Liver (tissue), 9 donors: ENCODE data around the gene PCYOX1L. TPM values are rescaled to one million over a fixed set of nuclear protein-coding genes. Genes with fewer than 3 reads are reported as not detected.

Source experiments
- DNase-seq: peaks from one replicate; pipeline ENCODE4 v3.0.0-alpha.2; 2017; ENCODE audit warnings: low spot score
- H3K27ac ChIP-seq, 2 donors: one replicate each; pipeline ENCODE4 v1.7.0; 2013; ENCODE audit warnings: inconsistent platforms in 2 of 2, low read length in 2 of 2, control low read depth in 1 of 2, low read depth in 1 of 2, mild to moderate bottlenecking in 1 of 2
- H3K27me3 ChIP-seq, 4 donors: one replicate each; pipeline versions ENCODE4 v1.6.1 to v1.7.0; 2013; ENCODE audit warnings: low read length in 3 of 4, inconsistent platforms in 1 of 4, mild to moderate bottlenecking in 1 of 4, moderate library complexity in 1 of 4; ENCODE audit not compliant: control insufficient read depth in 4 of 4, insufficient read depth in 4 of 4
- H3K36me3 ChIP-seq, 4 donors: one replicate each; pipeline versions ENCODE4 v1.6.1 to v1.7.0; 2013; ENCODE audit warnings: low read length in 3 of 4, mild to moderate bottlenecking in 3 of 4, low read depth in 1 of 4, moderate library complexity in 1 of 4; ENCODE audit not compliant: control insufficient read depth in 4 of 4, insufficient read depth in 3 of 4
- H3K4me1 ChIP-seq, 4 donors: one replicate each; pipeline versions ENCODE4 v1.6.1 to v1.7.0; 2013; ENCODE audit warnings: low read length in 3 of 4, mild to moderate bottlenecking in 3 of 4, moderate library complexity in 1 of 4; ENCODE audit not compliant: control insufficient read depth in 4 of 4, insufficient read depth in 4 of 4
- H3K4me3 ChIP-seq, 3 donors: one replicate each; pipeline versions ENCODE4 v1.6.1 to v1.7.0; 2013; ENCODE audit warnings: low read length in 3 of 3, control low read depth in 1 of 3, low read depth in 1 of 3, mild to moderate bottlenecking in 1 of 3
- H3K9ac ChIP-seq, 2 donors: one replicate each; pipeline ENCODE4 v1.7.0; 2013; ENCODE audit warnings: low read length in 2 of 2, mild to moderate bottlenecking in 2 of 2, moderate library complexity in 2 of 2, control low read depth in 1 of 2, low read depth in 1 of 2
- H3K9me3 ChIP-seq, 4 donors: one replicate each; pipeline versions ENCODE4 v1.6.1 to v1.7.0; 2013; ENCODE audit warnings: low read length in 3 of 4; ENCODE audit not compliant: control insufficient read depth in 4 of 4
- EGR1 ChIP-seq, 2 donors: IDR thresholded peaks; 2 replicates each; pipeline ENCODE4 v1.6.1; 2016 to 2018; ENCODE audit warnings: antibody characterized with exemption in 2 of 2, low read depth in 2 of 2
- FOXA1 ChIP-seq: IDR thresholded peaks from 2 replicates; pipeline ENCODE4 v1.6.1; 2016; ENCODE audit warnings: antibody characterized with exemption
- FOXA2 ChIP-seq: IDR thresholded peaks from 2 replicates; pipeline ENCODE4 v1.6.1; 2016; ENCODE audit warnings: antibody characterized with exemption
- GABPA ChIP-seq, 2 donors: IDR thresholded peaks in 1 of 2; conservative IDR thresholded peaks in 1 of 2; 2 replicates each; pipeline ENCODE4 v1.6.1; 2016; ENCODE audit warnings: antibody characterized with exemption in 2 of 2, mild to moderate bottlenecking in 1 of 2, moderate library complexity in 1 of 2
- HNF4A ChIP-seq, 2 donors: conservative IDR thresholded peaks; 2 replicates each; pipeline ENCODE4 v1.6.1; 2016; ENCODE audit warnings: antibody characterized with exemption in 2 of 2, mild to moderate bottlenecking in 2 of 2
- HNF4G ChIP-seq: IDR thresholded peaks from 2 replicates; pipeline ENCODE4 v1.6.1; 2016; ENCODE audit warnings: antibody characterized with exemption
- JUND ChIP-seq, 2 donors: IDR thresholded peaks; 2 replicates each; pipeline ENCODE4 v1.6.1; 2016; ENCODE audit warnings: antibody characterized with exemption in 2 of 2
- RAD21 ChIP-seq, 2 donors: IDR thresholded peaks; 2 replicates each; pipeline ENCODE4 v1.6.1; 2016; ENCODE audit warnings: antibody characterized with exemption in 2 of 2, mild to moderate bottlenecking in 2 of 2
- RXRA ChIP-seq, 2 donors: IDR thresholded peaks; 2 replicates each; pipeline ENCODE4 v1.6.1; 2017 to 2018; ENCODE audit warnings: antibody characterized with exemption in 2 of 2, mild to moderate bottlenecking in 1 of 2
- SP1 ChIP-seq: IDR thresholded peaks from 2 replicates; pipeline ENCODE4 v1.6.1; 2018; ENCODE audit warnings: antibody characterized with exemption, mild to moderate bottlenecking
- TAF1 ChIP-seq: conservative IDR thresholded peaks from 2 replicates; pipeline ENCODE4 v1.6.1; 2016; ENCODE audit warnings: antibody characterized with exemption, mild to moderate bottlenecking
- YY1 ChIP-seq: IDR thresholded peaks from 2 replicates; pipeline ENCODE4 v1.6.1; 2016; ENCODE audit warnings: antibody characterized with exemption, mild to moderate bottlenecking
- WGBS: extraction: QIAGEN DNeasy Blood & Tissue Kit; methylation state at CpG from one replicate; pipeline ENCODE4 v1.1.7; 2013; 5-methylcytosine and 5-hydroxymethylcytosine counted together
- polyA plus RNA-seq, 2 donors: library from polyadenylated mRNA; stranded (reverse) in 1 of 2; unstranded in 1 of 2; fragments of 200-250 nt in 1 of 2; fragments of >200 nt in 1 of 2; fragmentation: Nextera tagmentation in 1 of 2; extraction: Ambion mirVana in 1 of 2; gene quantifications; one replicate each; pipeline versions ENCODE4 v1.2.1 to v1.2.3, GENCODE V29; 2013 to 2015
- total RNA-seq, 2 donors: library from RNA; depleted of rRNA; stranded (reverse); fragments of >200 nt; gene quantifications; one replicate each; pipeline ENCODE4 v1.2.3, GENCODE V29; 2014
- TF ChIP-seq, protein P1 (sequence below): IDR thresholded peaks from 2 replicates; pipeline ENCODE4 v1.6.1; 2016; ENCODE audit warnings: antibody characterized with exemption
- TF ChIP-seq, protein P2 (sequence below): fragments of 150-350 bp; IDR thresholded peaks from 2 replicates; pipeline ENCODE4 v1.5.1; 2017; ENCODE audit warnings: improper control_type of control experiment, low read depth, low read length; ENCODE audit not compliant: missing input control
- TF ChIP-seq, protein P3 (sequence below): IDR thresholded peaks from 2 replicates; pipeline ENCODE4 v1.6.1; 2016; ENCODE audit warnings: antibody characterized with exemption
- donor health status: healthy.
- donor health status: healthy.
- donor health status: healthy.
- donor health status: healthy.
- donor health status: healthy.

Gene PCYOX1L
- total and polyA plus RNA-seq, 4 donors, result 0.47 to 4.4 (median 1.1) TPM

DNA sequence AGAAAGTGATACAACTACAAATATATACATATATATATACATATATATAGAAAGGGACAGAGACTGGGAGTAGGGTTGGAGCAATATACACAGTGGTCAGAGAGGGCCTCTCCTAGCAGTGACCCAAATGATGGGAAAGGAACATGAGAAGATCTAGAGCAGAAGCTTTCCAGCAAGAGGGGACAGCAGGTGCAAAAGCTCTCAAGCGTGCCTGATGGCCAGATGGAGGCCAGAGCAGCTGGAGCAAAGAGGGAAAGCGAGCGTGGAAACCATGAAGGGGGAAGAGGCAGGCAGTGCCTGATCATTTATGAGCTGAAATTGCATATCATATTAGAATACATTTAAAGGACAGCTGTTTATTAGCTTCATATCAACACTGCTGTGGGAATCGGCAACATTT, 20.1 kb upstream of the PCYOX1L start:
- no peak overlapping the region for H3K4me3 ChIP-seq
- 94% methylated on average over 4 of the region's 4 CpGs for WGBS

DNA sequence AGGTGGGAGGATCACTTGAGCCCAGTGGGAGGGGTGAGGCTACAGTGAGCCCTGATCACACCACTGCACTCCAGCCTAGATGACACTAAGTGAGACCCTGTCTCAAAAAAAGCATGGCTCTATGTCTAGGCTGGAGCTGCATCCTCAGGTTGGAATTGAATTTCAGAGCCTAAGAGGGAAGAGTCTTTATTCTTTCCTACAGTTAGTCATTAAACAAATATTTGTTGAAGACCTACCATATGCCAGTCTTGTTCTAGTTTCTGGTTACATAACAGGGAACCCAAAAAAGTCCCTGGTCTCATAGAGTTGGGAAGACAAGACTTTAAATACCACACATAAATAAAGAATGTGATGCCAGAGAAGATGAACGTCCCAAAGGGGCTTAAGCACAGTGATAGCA, 19.5 kb upstream of the PCYOX1L start:
- H3K36me3 ChIP-seq, result peaks cover 0 to 1% (median 0%) of the 10 kb centered on the region in 4 donors
- 88% methylated on average over 1 of the region's 1 CpG for WGBS

More for the DNA sequence above, 20.1 kb upstream of the PCYOX1L start:
- DNase-seq, result no peak
- no peaks in the 10 kb centered on the region for H3K27me3 ChIP-seq
- TF ChIP-seq FOXA2, result no peak
- no peak for TF ChIP-seq HNF4G
- TF ChIP-seq RAD21 (IDR thresholded peaks at IDR 0.05), result no peak
- no peak for TF ChIP-seq RXRA (IDR thresholded peaks at IDR 0.05)
- TF ChIP-seq TAF1, result no peak
- no peak for TF ChIP-seq GABPA (IDR thresholded peaks at IDR 0.05 in 1 of 2, conservative IDR thresholded peaks at IDR 0.05 in 1 of 2)
- TF ChIP-seq, protein P1, sequence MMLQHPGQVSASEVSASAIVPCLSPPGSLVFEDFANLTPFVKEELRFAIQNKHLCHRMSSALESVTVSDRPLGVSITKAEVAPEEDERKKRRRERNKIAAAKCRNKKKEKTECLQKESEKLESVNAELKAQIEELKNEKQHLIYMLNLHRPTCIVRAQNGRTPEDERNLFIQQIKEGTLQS, result no peak
- no peak for TF ChIP-seq EGR1 (IDR thresholded peaks at IDR 0.05; ENCODE audit: low read depth in 2 of 2)
- TF ChIP-seq YY1, result no peak
- TF ChIP-seq JUND (IDR thresholded peaks at IDR 0.05), result no peak
- TF ChIP-seq, protein P2, sequence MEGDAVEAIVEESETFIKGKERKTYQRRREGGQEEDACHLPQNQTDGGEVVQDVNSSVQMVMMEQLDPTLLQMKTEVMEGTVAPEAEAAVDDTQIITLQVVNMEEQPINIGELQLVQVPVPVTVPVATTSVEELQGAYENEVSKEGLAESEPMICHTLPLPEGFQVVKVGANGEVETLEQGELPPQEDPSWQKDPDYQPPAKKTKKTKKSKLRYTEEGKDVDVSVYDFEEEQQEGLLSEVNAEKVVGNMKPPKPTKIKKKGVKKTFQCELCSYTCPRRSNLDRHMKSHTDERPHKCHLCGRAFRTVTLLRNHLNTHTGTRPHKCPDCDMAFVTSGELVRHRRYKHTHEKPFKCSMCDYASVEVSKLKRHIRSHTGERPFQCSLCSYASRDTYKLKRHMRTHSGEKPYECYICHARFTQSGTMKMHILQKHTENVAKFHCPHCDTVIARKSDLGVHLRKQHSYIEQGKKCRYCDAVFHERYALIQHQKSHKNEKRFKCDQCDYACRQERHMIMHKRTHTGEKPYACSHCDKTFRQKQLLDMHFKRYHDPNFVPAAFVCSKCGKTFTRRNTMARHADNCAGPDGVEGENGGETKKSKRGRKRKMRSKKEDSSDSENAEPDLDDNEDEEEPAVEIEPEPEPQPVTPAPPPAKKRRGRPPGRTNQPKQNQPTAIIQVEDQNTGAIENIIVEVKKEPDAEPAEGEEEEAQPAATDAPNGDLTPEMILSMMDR, result no peak
- TF ChIP-seq, protein P3, sequence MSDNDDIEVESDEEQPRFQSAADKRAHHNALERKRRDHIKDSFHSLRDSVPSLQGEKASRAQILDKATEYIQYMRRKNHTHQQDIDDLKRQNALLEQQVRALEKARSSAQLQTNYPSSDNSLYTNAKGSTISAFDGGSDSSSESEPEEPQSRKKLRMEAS, result no peak
- no peak overlapping the region for H3K27ac ChIP-seq
- H3K9me3 ChIP-seq, result no peaks in the 10 kb centered on the region
- no peaks in the 10 kb centered on the region for H3K4me1 ChIP-seq
- peaks cover 0 to 1% (median 0%) of the 10 kb centered on the region in 4 donors for H3K36me3 ChIP-seq
- H3K9ac ChIP-seq, result no peak overlapping the region

DNA sequence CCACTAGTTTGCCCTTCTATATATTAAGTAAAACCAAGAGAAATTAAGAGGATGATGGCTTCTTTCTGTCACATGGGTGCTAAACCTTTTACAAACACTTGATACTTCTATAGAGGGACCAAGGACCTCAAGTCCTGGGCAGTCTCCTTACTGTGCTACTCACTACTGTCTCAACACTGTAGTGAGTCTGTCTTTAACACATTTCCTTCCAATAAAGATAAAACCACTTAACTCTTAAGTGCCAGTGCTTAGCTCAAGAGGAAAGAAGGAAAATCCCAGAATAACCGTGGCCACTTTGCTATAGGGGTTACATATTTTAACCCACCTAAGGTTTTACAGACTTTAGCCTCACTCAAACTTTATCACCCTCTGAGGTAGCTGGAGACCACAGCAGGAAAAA, 16.9 kb upstream of the PCYOX1L start:
- Histone ChIP-seq H3K27me3 (no peaks in the 10 kb centered on the region), H3K4me1 (peaks cover under 1 to 13% (median 9%) of the 10 kb centered on the region in 4 donors), H3K9me3 (no peaks in the 10 kb centered on the region), H3K9ac (no peak overlapping the region), H3K27ac (no peak overlapping the region), H3K36me3 (peaks cover 0 to 1% (median 0%) of the 10 kb centered on the region in 4 donors), H3K4me3 (no peak overlapping the region)
- no peak for TF ChIP-seq SP1
- TF ChIP-seq, protein P2, result no peak
- TF ChIP-seq, protein P3, result no peak
- TF ChIP-seq EGR1 (IDR thresholded peaks at IDR 0.05; ENCODE audit: low read depth in 2 of 2), result no peak
- TF ChIP-seq FOXA1, result no peak
- no peak for DNase-seq
- 78% methylated on average over 1 of the region's 1 CpG for WGBS

More for the DNA sequence above, 19.5 kb upstream of the PCYOX1L start:
- Histone ChIP-seq H3K27me3 (no peaks in the 10 kb centered on the region), H3K9me3 (no peaks in the 10 kb centered on the region), H3K4me1 (no peaks in the 10 kb centered on the region), H3K9ac (no peak overlapping the region), H3K27ac (no peak overlapping the region), H3K4me3 (no peak overlapping the region)
- TF ChIP-seq FOXA2, result no peak
- no peak for TF ChIP-seq EGR1 (IDR thresholded peaks at IDR 0.05; ENCODE audit: low read depth in 2 of 2)
- TF ChIP-seq, protein P1, result no peak
- TF ChIP-seq GABPA (IDR thresholded peaks at IDR 0.05 in 1 of 2, conservative IDR thresholded peaks at IDR 0.05 in 1 of 2), result no peak
- no peak for TF ChIP-seq FOXA1
- TF ChIP-seq HNF4A (conservative IDR thresholded peaks at IDR 0.05), result no peak
- TF ChIP-seq, protein P3, result no peak
- TF ChIP-seq HNF4G, result no peak
- no peak for TF ChIP-seq YY1
- TF ChIP-seq RXRA (IDR thresholded peaks at IDR 0.05), result no peak
- DNase-seq, result no peak
